ENCODE measurements around the gene C1orf167.

The C1orf167 gene

DNA sequence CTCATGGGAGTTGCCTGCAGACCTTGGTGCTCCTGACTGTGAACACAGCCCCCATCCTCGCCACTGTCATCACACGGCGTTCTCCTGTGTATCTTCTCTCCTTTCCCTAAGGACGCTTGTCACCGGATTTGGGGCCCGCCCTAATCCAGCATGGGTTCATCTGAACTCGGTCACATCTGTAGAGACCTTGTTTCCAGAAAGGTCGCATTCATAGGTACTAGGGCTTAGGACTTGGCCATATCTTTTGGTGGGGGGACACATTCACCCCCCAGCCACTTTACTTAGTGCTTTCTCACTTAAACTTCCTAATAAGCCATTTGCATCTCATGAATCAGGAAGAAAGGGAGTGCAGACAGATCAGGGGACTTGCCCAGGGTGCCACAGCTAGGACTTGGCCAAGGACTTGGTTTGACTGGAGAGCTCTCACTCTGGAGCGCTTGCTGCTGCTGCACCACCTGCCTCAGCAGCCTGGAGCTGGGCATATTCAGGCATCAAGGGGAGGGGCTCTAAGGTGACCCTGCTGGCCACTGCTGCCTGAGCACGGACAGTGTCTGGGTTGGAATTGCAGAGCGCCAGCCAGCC, 75.9 kb downstream of the C1orf167 start:
- DNase-seq (ENCODE audit: low read depth, low spot score), result no peak
- H3K4me3 ChIP-seq (ENCODE audit: low read depth, low read length), result no peak overlapping the region
- TF ChIP-seq, protein P1, sequence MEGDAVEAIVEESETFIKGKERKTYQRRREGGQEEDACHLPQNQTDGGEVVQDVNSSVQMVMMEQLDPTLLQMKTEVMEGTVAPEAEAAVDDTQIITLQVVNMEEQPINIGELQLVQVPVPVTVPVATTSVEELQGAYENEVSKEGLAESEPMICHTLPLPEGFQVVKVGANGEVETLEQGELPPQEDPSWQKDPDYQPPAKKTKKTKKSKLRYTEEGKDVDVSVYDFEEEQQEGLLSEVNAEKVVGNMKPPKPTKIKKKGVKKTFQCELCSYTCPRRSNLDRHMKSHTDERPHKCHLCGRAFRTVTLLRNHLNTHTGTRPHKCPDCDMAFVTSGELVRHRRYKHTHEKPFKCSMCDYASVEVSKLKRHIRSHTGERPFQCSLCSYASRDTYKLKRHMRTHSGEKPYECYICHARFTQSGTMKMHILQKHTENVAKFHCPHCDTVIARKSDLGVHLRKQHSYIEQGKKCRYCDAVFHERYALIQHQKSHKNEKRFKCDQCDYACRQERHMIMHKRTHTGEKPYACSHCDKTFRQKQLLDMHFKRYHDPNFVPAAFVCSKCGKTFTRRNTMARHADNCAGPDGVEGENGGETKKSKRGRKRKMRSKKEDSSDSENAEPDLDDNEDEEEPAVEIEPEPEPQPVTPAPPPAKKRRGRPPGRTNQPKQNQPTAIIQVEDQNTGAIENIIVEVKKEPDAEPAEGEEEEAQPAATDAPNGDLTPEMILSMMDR (IDR thresholded peaks at IDR 0.05; ENCODE audit: low read depth, low read length), result no peak
- in situ Hi-C loops (cut with HindIII; ENCODE audit: low sequenced_read_pairs), result no loop called here

DNA sequence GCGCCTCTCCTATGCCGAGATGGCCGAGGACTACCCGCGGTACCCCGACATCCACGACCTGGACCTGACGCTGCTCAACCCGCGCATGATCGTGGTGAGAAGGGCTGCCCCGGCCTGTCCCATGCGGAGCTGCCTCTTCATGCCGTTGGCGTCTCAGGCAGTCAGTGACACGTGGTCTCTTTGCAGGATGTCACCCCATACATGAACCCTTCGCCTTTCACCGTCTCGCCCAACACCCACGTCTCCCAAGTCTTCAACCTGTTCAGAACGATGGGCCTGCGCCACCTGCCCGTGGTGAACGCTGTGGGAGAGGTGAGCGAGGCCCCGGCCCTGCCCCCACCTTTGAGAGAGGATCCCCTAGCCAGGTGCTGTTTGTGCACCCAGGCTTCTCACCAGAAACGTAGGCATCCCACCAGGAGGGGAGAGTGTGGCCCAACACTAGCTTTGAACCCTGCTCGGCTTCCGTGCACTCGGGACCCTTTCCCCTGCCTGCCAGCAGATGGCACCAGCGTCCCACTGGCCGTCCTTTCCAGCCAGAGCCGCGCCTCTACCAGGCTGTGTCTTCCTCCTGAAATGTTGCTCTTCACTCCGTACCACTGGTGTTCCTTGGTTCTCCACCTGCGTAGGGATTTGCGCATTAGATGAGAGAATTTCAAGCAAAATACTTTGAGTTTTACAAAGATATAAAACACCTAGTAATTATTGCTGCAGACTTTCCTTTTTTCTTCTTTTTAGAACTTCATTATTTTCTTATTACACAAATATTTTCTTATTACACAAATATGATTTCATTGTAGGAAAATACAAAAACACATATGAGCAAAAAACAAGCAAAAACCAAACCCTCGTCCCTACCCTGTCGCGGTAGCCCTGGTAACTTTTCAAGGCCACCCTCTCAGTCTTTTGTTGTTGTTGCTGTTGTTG, 76.6 kb downstream of the C1orf167 start:
- no peak overlapping the region for H3K4me3 ChIP-seq (ENCODE audit: low read depth, low read length)
- TF ChIP-seq, protein P1 (IDR thresholded peaks at IDR 0.05; ENCODE audit: low read depth, low read length), result peak; percentile 99
- in situ Hi-C loops (cut with HindIII; ENCODE audit: low sequenced_read_pairs), result no loop called here
- peak; percentile 45 for DNase-seq (ENCODE audit: low read depth, low spot score)
